ENCODE measurements around the gene KCNQ1.

DNA sequence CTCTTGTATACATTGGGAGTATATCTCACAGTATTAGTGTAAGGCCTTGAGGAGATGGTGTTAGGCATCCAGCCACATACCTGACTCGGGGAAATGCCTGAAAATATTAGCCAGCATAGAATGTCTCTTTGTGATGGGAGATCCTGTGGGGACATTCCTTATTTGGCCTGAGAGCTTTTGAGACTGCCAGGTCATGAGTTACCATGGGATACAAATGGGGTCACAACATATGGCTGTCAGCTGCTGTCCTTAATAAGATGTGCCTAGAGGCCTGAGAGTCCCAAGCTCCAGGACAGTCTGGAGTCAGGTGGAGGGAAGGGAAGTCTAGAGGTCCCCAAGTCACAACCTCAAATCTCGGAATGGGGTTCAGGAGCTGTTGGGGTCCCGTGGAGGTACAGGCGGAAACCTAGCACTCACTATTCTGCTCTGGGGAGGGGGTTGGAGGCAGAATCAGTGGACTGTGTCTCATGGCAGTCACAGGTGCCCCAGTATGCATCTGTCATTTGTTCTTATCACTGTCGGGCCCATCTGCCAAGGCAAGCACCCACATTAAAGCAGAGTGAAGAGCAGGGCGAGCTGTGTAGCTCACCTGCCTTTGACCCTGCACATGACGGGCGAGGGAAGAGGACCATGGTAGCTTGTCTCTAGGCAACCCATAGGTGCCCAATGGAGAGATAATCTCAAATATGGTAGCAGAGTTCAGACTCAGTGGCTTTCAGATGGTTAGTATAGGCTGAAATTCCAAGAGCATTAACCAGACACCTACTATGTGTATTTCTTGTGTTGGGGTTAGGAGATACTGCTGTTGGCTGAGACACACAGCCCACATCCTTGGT is 225.0 kb downstream of the KCNQ1 start:
- no peak for TF ChIP-seq POLR2A (IDR thresholded peaks at IDR 0.05; ENCODE audit: low read length)
- no peak for TF ChIP-seq GATA1 (IDR thresholded peaks at IDR 0.05; ENCODE audit: low read depth, low read length)
